Caco-2 (cell line): ENCODE data around the gene LRRC2. TPM values are rescaled to one million over a fixed set of nuclear protein-coding genes. Genes with fewer than 3 reads are reported as not detected.

Experiments
- BruUV-seq: library from RNA; stranded (reverse); fragments of 400-500 nt; replicated peaks from 2 replicates; lab custom pipeline; 2021; lab: Mats Ljungman, UMichigan
- CTCF ChIA-PET: fragments of 300-600 bp; sonication (Branson Sonifier 250); formaldehyde crosslinking; loops from one replicate; lab custom pipeline; 2022; ENCODE audit warnings: antibody characterized with exemption; lab: Charles Lee
- POLR2A ChIA-PET: fragments of 300-600 bp; sonication (Branson Sonifier 250); formaldehyde crosslinking; loops from one replicate; lab custom pipeline; 2022; ENCODE audit warnings: antibody characterized with exemption; lab: Charles Lee
- DNase-seq, 2 experiments: peaks; one replicate each; pipeline versions ENCODE4 v3.0.0 to v3.0.0-alpha.2; 2020 to 2022
- H3K27me3 ChIP-seq: replicated peaks from 2 replicates; pipeline ENCODE4 v1.6.0; 2011; ENCODE audit warnings: low read length; ENCODE audit not compliant: control insufficient read depth, insufficient read depth
- H3K36me3 ChIP-seq: 2 replicates; pipeline ENCODE4 v1.5.1; 2011; ENCODE audit warnings: low read length; ENCODE audit not compliant: control insufficient read depth, insufficient read depth
- H3K4me1 ChIP-seq: fragments of 250-450 bp; sonication (Bioruptor Pico); 2 replicates; pipeline ENCODE4 v1.5.1; 2020; ENCODE audit warnings: mild to moderate bottlenecking
- H3K4me3 ChIP-seq: 2 replicates; pipeline ENCODE4 v1.5.1; 2011; ENCODE audit warnings: low read depth, mild to moderate bottlenecking, control low read depth, low read length
- H3K9me3 ChIP-seq: fragments of 250-450 bp; sonication (Bioruptor Pico); 2 replicates; pipeline ENCODE4 v1.5.1; 2020; ENCODE audit warnings: mild to moderate bottlenecking, moderate library complexity
- H3K27ac Mint-ChIP-seq: one replicate; pipeline ENCODE4 v1.8.0; 2022; ENCODE audit warnings: mixed read lengths; ENCODE audit not compliant: unreplicated experiment
- H3K27me3 Mint-ChIP-seq: one replicate; pipeline ENCODE4 v1.8.0; 2022; ENCODE audit warnings: mixed read lengths; ENCODE audit not compliant: insufficient read depth, unreplicated experiment
- H3K36me3 Mint-ChIP-seq: one replicate; pipeline ENCODE4 v1.8.0; 2022; ENCODE audit warnings: mild to moderate bottlenecking, mixed read lengths; ENCODE audit not compliant: insufficient read depth, unreplicated experiment
- H3K4me1 Mint-ChIP-seq: one replicate; pipeline ENCODE4 v1.8.0; 2022; ENCODE audit warnings: low read depth, mixed read lengths; ENCODE audit not compliant: unreplicated experiment
- H3K4me3 Mint-ChIP-seq: one replicate; pipeline ENCODE4 v1.8.0; 2022; ENCODE audit warnings: mild to moderate bottlenecking, moderate library complexity, mixed read lengths; ENCODE audit not compliant: unreplicated experiment
- H3K9me3 Mint-ChIP-seq: one replicate; pipeline ENCODE4 v1.8.0; 2022; ENCODE audit warnings: mixed read lengths; ENCODE audit not compliant: unreplicated experiment
- CTCF ChIP-seq, 2 experiments: fragments of 200-600 bp in 1 of 2; IDR thresholded peaks; 1 replicate in 1 of 2; 2 replicates in 1 of 2; pipeline versions ENCODE4 v1.5.1 to v1.8.0; 2011 to 2022; ENCODE audit warnings: antibody characterized with exemption in 1 of 2, control low read depth in 1 of 2, inconsistent platforms in 1 of 2, low read depth in 1 of 2, low read length in 1 of 2, mild to moderate bottlenecking in 1 of 2, moderate library complexity in 1 of 2; ENCODE audit not compliant: insufficient read depth in 1 of 2, severe bottlenecking in 1 of 2, unreplicated experiment in 1 of 2
- intact Hi-C: fragments of 100-400 bp; cut with micrococcal nuclease; formaldehyde crosslinking; loops from one replicate; pipeline ENCODE4 v1.10.0; 2022; ENCODE audit not compliant: unreplicated experiment
- total RNA-seq: library from RNA; stranded (reverse); gene quantifications from 2 replicates; pipeline ENCODE4 v1.2.3, GENCODE V29; 2022

Gene LRRC2
- total RNA-seq, 1 experiment from 2014 or later, result 0.27 TPM

- no peaks in the 10 kb centered on the region for H3K27me3 ChIP-seq
- no TSS peak for BruUV-seq
- H3K9me3 Mint-ChIP-seq, result peaks cover 21% of the 10 kb centered on the region
- no peak overlapping the region for H3K4me3 Mint-ChIP-seq
- no peak overlapping the region for H3K4me3 ChIP-seq
- peaks cover 2% of the 10 kb centered on the region for H3K27me3 Mint-ChIP-seq
- no peaks in the 10 kb centered on the region for H3K36me3 Mint-ChIP-seq
- H3K4me1 Mint-ChIP-seq, result no peaks in the 10 kb centered on the region
- intact Hi-C loops, result no loop called here
- H3K36me3 ChIP-seq, result no peaks in the 10 kb centered on the region
- H3K27ac Mint-ChIP-seq, result no peak overlapping the region
- 0 out of 2 replicates have a peak, but pooled peaks cover 6% of the 10 kb centered on the region for H3K9me3 ChIP-seq
- no peaks in the 10 kb centered on the region for H3K4me1 ChIP-seq
- DNase-seq, result no peak
- ChIA-PET POLR2A (no interaction called here), CTCF (no interaction called here)
- TF ChIP-seq CTCF (IDR thresholded peaks at IDR 0.05; ENCODE audit: insufficient read depth in 1 of 2, low read depth in 1 of 2, low read length in 1 of 2, severe bottlenecking in 1 of 2, unreplicated experiment in 1 of 2), result no peak
These were observed 88.3 kb downstream of the LRRC2 start for GRCh38 chr3:46477756-46478155.

- peaks cover 21% of the 10 kb centered on the region for H3K9me3 Mint-ChIP-seq
- Histone ChIP-seq H3K27me3 (no peaks in the 10 kb centered on the region), H3K4me3 (no peak overlapping the region), H3K9me3 (0 out of 2 replicates have a peak, but pooled peaks cover 6% of the 10 kb centered on the region), H3K4me1 (no peaks in the 10 kb centered on the region), H3K36me3 (no peaks in the 10 kb centered on the region)
- H3K27ac Mint-ChIP-seq, result no peak overlapping the region
- H3K27me3 Mint-ChIP-seq, result peaks cover 2% of the 10 kb centered on the region
- BruUV-seq, result no TSS peak
- CTCF ChIA-PET, result no interaction called here
- intact Hi-C loops, result no loop called here
- no peak for DNase-seq
- H3K4me3 Mint-ChIP-seq, result no peak overlapping the region
- POLR2A ChIA-PET, result no interaction called here
- H3K36me3 Mint-ChIP-seq, result no peaks in the 10 kb centered on the region
- TF ChIP-seq CTCF (IDR thresholded peaks at IDR 0.05; ENCODE audit: insufficient read depth in 1 of 2, low read depth in 1 of 2, low read length in 1 of 2, severe bottlenecking in 1 of 2, unreplicated experiment in 1 of 2), result no peak
- no peaks in the 10 kb centered on the region for H3K4me1 Mint-ChIP-seq
These were observed 89.0 kb downstream of the LRRC2 start for GRCh38 chr3:46477145-46477544.

- Histone ChIP-seq H3K9me3 (0 out of 2 replicates have a peak, but pooled peaks cover 6% of the 10 kb centered on the region), H3K4me3 (no peak overlapping the region), H3K4me1 (no peaks in the 10 kb centered on the region), H3K36me3 (no peaks in the 10 kb centered on the region), H3K27me3 (no peaks in the 10 kb centered on the region)
- DNase-seq, result no peak
- ChIA-PET CTCF (no interaction called here), POLR2A (no interaction called here)
- Mint-ChIP-seq H3K36me3 (no peaks in the 10 kb centered on the region), H3K4me3 (no peak overlapping the region), H3K9me3 (peaks cover 21% of the 10 kb centered on the region), H3K27ac (no peak overlapping the region), H3K27me3 (peaks cover 2% of the 10 kb centered on the region), H3K4me1 (no peaks in the 10 kb centered on the region)
- TF ChIP-seq CTCF (IDR thresholded peaks at IDR 0.05; ENCODE audit: insufficient read depth in 1 of 2, low read depth in 1 of 2, low read length in 1 of 2, severe bottlenecking in 1 of 2, unreplicated experiment in 1 of 2), result no peak
- BruUV-seq, result no TSS peak
- intact Hi-C loops, result no loop called here
These were observed 93.4 kb downstream of the LRRC2 start for GRCh38 chr3:46472736-46473135.
